Endothelial cell (in vitro differentiated cells): ENCODE data around the gene DCUN1D2. TPM values are rescaled to one million over a fixed set of nuclear protein-coding genes. Genes with fewer than 3 reads are reported as not detected.

Source experiments
- DNase-seq: peaks from one replicate; pipeline ENCODE4 v3.0.0; 2021; ENCODE audit warnings: low spot score
- H3K27ac Mint-ChIP-seq: one replicate; pipeline ENCODE4 v1.8.0; 2021; ENCODE audit warnings: mixed read lengths, inconsistent platforms; ENCODE audit not compliant: unreplicated experiment
- H3K27me3 Mint-ChIP-seq: one replicate; pipeline ENCODE4 v1.8.0; 2021; ENCODE audit warnings: mild to moderate bottlenecking, moderate library complexity, mixed read lengths, inconsistent platforms; ENCODE audit not compliant: unreplicated experiment
- H3K36me3 Mint-ChIP-seq: one replicate; pipeline ENCODE4 v1.8.0; 2021; ENCODE audit warnings: mild to moderate bottlenecking, low read depth, mixed read lengths, inconsistent platforms; ENCODE audit not compliant: unreplicated experiment
- H3K4me1 Mint-ChIP-seq: one replicate; pipeline ENCODE4 v1.8.0; 2021; ENCODE audit warnings: mild to moderate bottlenecking, mixed read lengths, inconsistent platforms; ENCODE audit not compliant: unreplicated experiment
- H3K4me3 Mint-ChIP-seq: one replicate; pipeline ENCODE4 v1.8.0; 2021; ENCODE audit warnings: mild to moderate bottlenecking, mixed read lengths, inconsistent platforms; ENCODE audit not compliant: unreplicated experiment
- H3K9me3 Mint-ChIP-seq: one replicate; pipeline ENCODE4 v1.8.0; 2021; ENCODE audit warnings: mixed read lengths, inconsistent platforms; ENCODE audit not compliant: unreplicated experiment
- total RNA-seq: library from RNA; stranded (reverse); fragmentation: NEBNext Ultra II Directional; extraction: Animal tissue kit (Norgen Biotek cat#: 25700); gene quantifications from one replicate; pipeline ENCODE4 v1.2.1, GENCODE V29; 2021; ENCODE audit not compliant: unreplicated experiment
- TF ChIP-seq, protein P1 (sequence below): fragments of 200-600 bp; sonication (generic); IDR thresholded peaks from one replicate; pipeline ENCODE4 v1.5.0; 2021; ENCODE audit warnings: antibody characterized with exemption; ENCODE audit not compliant: unreplicated experiment

The DCUN1D2 gene
- total RNA-seq, 1 donor from 2014 or later, result 23.9 TPM

DNA sequence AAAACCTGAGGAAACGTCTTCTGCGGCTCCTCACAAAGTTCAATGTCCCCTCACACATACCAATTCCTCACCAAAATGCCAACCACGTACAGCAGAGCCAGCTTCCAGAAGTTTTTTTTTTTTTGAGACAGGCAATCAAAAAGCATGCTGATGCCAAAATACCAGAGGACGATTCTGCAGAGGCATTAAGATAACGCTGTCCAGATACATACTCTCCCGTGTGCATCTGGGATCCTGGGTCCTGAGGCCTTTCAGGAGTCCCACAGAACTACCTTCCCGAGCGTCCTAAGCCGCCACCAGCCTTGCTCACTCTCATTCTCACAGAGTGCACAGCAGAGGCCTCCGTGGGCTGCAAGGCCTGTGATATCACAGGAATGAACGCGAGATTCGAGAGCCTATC, 5.0 kb downstream of the DCUN1D2 start:
- Mint-ChIP-seq H3K27ac (no peak overlapping the region), H3K4me1 (peaks cover 16% of the 10 kb centered on the region)

DNA sequence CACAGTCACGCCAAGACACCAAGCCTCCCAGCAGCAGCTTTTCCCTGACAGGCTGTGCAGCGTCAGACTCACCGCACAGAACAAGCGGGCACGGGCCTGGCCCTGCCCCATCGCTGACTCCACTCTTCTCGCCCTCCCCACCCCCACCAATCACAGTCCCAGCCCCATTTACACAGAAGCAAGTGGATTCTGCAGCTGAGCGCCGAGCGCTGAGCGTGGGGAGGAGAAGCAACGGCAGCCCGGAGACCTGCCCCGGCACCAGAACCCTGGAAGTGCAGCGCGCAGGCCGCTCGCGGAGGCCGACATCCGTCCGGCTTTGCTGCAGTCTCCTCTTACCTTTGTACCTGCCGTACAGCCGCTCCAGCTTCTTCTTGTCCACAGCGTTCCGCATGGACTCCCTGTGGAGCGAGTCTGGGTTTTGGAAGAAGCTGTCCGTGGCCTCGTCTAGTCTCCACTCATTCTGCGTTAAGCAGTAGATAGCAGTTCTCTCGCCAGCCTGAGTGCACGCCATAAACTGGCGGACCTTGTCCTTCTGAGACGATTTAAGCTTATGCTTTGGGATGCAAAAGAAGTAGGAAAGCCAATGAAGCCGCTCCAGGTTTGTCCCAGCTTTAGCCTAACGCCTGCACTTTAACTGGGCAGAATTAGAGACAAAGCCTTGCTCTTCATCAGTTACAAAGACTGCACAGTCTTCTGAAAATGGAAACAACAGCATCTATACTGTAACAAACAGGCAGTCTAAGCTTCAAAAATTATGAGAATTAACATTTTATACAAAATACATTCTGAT, 6.8 kb downstream of the DCUN1D2 start:
- no peak overlapping the region for H3K27ac Mint-ChIP-seq
- DNase-seq, result no peak

More for the DNA sequence above, 5.0 kb downstream of the DCUN1D2 start:
- TF ChIP-seq, protein P1, sequence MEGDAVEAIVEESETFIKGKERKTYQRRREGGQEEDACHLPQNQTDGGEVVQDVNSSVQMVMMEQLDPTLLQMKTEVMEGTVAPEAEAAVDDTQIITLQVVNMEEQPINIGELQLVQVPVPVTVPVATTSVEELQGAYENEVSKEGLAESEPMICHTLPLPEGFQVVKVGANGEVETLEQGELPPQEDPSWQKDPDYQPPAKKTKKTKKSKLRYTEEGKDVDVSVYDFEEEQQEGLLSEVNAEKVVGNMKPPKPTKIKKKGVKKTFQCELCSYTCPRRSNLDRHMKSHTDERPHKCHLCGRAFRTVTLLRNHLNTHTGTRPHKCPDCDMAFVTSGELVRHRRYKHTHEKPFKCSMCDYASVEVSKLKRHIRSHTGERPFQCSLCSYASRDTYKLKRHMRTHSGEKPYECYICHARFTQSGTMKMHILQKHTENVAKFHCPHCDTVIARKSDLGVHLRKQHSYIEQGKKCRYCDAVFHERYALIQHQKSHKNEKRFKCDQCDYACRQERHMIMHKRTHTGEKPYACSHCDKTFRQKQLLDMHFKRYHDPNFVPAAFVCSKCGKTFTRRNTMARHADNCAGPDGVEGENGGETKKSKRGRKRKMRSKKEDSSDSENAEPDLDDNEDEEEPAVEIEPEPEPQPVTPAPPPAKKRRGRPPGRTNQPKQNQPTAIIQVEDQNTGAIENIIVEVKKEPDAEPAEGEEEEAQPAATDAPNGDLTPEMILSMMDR, result no peak
- peaks cover 5% of the 10 kb centered on the region for H3K36me3 Mint-ChIP-seq
- H3K27me3 Mint-ChIP-seq, result no peaks in the 10 kb centered on the region
- H3K4me3 Mint-ChIP-seq, result no peak overlapping the region
- H3K9me3 Mint-ChIP-seq, result no peaks in the 10 kb centered on the region
- DNase-seq, result no peak

DNA sequence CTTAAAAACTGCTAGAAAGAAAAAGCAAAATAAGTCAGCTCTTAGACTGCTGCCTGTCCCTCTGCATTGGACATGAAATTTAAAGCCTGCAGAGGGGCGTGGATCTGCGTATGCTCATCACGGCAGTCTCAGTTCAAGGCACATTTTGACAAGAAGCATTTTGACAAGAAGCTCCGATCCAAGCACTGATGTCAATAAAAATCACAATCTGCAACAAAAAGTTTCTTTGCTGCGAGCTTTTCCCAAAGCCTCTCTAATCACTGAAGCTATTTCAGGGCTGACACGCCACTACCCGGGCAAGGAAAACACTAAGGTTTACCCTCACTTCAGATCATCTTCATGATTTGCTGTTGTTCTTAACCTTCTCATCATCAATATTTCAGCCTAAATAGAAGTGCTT, 7.4 kb downstream of the DCUN1D2 start:
- Mint-ChIP-seq H3K27me3 (peaks cover 1% of the 10 kb centered on the region), H3K27ac (no peak overlapping the region), H3K9me3 (no peaks in the 10 kb centered on the region), H3K36me3 (no peaks in the 10 kb centered on the region), H3K4me3 (no peak overlapping the region), H3K4me1 (no peaks in the 10 kb centered on the region)
- DNase-seq, result no peak
- TF ChIP-seq, protein P1, result no peak

More for the DNA sequence above, 6.8 kb downstream of the DCUN1D2 start:
- peaks cover 1% of the 10 kb centered on the region for H3K27me3 Mint-ChIP-seq
- H3K36me3 Mint-ChIP-seq, result no peaks in the 10 kb centered on the region
- TF ChIP-seq, protein P1, result no peak
- H3K4me3 Mint-ChIP-seq, result peak overlapping the region; percentile 50
- H3K9me3 Mint-ChIP-seq, result no peaks in the 10 kb centered on the region
- H3K4me1 Mint-ChIP-seq, result peaks cover 4% of the 10 kb centered on the region

DNA sequence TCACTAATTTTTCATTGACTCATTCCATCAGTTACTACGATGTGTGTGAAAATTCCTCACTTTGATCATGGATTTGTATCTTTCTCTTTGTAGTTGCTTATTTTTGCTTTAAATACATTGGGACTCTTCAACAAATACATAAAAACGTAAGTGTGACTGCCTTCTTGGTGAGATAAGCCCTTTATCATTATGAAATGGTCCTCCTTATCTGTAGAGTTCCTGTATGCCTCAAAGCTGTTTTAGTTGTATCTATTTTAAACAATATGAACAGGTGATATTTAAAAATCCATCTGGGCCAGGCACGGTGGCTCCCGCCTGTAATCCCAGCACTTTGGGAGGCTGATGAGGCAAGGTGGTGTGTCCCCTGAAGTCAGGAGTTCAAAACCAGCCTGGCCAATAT, 11.3 kb downstream of the DCUN1D2 start:
- DNase-seq, result no peak
- H3K4me3 Mint-ChIP-seq, result no peak overlapping the region
- H3K27ac Mint-ChIP-seq, result no peak overlapping the region
- H3K36me3 Mint-ChIP-seq, result peaks cover 11% of the 10 kb centered on the region
- TF ChIP-seq, protein P1, result no peak
- peaks cover 1% of the 10 kb centered on the region for H3K27me3 Mint-ChIP-seq
- no peaks in the 10 kb centered on the region for H3K9me3 Mint-ChIP-seq
- no peaks in the 10 kb centered on the region for H3K4me1 Mint-ChIP-seq

DNA sequence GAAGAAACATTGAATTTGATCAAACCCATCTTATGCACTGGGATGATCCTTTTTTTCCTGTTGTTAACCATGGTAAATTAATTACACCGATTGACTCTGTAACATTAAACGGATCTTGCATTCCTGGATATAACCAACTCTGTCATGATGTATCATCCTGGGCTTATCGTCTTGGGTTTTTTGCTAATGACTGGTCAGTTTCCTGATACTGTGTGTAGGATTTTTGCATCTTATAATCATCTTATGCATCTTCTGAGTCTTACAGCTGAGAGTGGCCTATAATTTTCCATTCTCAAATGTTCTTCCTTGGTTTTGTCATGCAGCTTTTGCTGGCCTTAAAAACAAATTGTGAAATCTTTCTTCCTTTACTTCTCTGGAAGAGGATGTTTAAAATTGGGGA, 12.8 kb downstream of the DCUN1D2 start:
- Mint-ChIP-seq H3K36me3 (peaks cover 14% of the 10 kb centered on the region), H3K27ac (no peak overlapping the region), H3K4me3 (no peak overlapping the region), H3K4me1 (no peaks in the 10 kb centered on the region), H3K27me3 (peaks cover 1% of the 10 kb centered on the region), H3K9me3 (no peaks in the 10 kb centered on the region)
- no peak for DNase-seq
- TF ChIP-seq, protein P1, result no peak
